IMR-90 (cell line): ENCODE measurements around the gene RSPO4. TPM values are rescaled to one million over a fixed set of nuclear protein-coding genes. Genes with fewer than 3 reads are reported as not detected.

Source experiments
- ATAC-seq: fragments of 200-7000 bp; cut with Tn5 transposase; 2 replicates; pipeline ENCODE4 v1.9.1; 2020; ENCODE audit warnings: low read depth, mild to moderate bottlenecking, moderate library complexity
- BruUV-seq: library from RNA; stranded (reverse); fragments of 400-500 nt; replicated peaks from 2 replicates; lab custom pipeline; 2021; lab: Mats Ljungman, UMichigan
- CTCF ChIA-PET: fragments of 300-600 bp; formaldehyde crosslinking; extraction: SDS; loops from one replicate; lab custom pipeline; 2021; ENCODE audit warnings: antibody characterized with exemption; lab: Yijun Ruan, JAX
- POLR2A ChIA-PET: fragments of 300-600 bp; sonication (Branson Sonifier 250); formaldehyde crosslinking; loops from one replicate; lab custom pipeline; 2022; ENCODE audit warnings: antibody characterized with exemption; ENCODE audit not compliant: unreplicated experiment; lab: Charles Lee
- DNase-seq: peaks from one replicate; pipeline ENCODE4 v3.0.0; 2013
- H2AFZ ChIP-seq: replicated peaks from 2 replicates; pipeline ENCODE3; 2013; ENCODE audit warnings: low read length, mild to moderate bottlenecking; ENCODE audit not compliant: poor library complexity
- H2AK5ac ChIP-seq: 2 replicates; pipeline ENCODE4 v1.6.1; 2013; ENCODE audit warnings: low read depth, low read length, inconsistent platforms
- H2AK9ac ChIP-seq: replicated peaks from 2 replicates; pipeline ENCODE3; 2013; ENCODE audit warnings: mild to moderate bottlenecking, low read depth, low read length, moderate library complexity; ENCODE audit not compliant: poor library complexity
- H2BK120ac ChIP-seq: 2 replicates; pipeline ENCODE4 v1.6.1; 2013; ENCODE audit warnings: low read depth, low read length, inconsistent platforms
- H2BK15ac ChIP-seq: 3 replicates; pipeline ENCODE4 v1.6.1; 2013; ENCODE audit warnings: low read depth, low read length, inconsistent platforms
- H2BK20ac ChIP-seq: 2 replicates; pipeline ENCODE4 v1.6.1; 2013; ENCODE audit warnings: low read depth, mild to moderate bottlenecking, inconsistent platforms, low read length, moderate library complexity
- H2BK5ac ChIP-seq: 2 replicates; pipeline ENCODE4 v1.6.1; 2013; ENCODE audit warnings: mild to moderate bottlenecking, low read depth, low read length, inconsistent platforms; ENCODE audit not compliant: poor library complexity, severe bottlenecking
- H3K14ac ChIP-seq: replicated peaks from 2 replicates; pipeline ENCODE4 v1.6.1; 2013; ENCODE audit warnings: low read depth, low read length, inconsistent platforms
- H3K18ac ChIP-seq: 2 replicates; pipeline ENCODE4 v1.6.1; 2013; ENCODE audit warnings: low read depth, low read length, control low read depth
- H3K23ac ChIP-seq: 2 replicates; pipeline ENCODE4 v1.6.1; 2013; ENCODE audit warnings: low read depth, low read length, inconsistent platforms
- H3K27ac ChIP-seq: 2 replicates; pipeline ENCODE4 v1.5.1; 2013; ENCODE audit warnings: mild to moderate bottlenecking, control low read depth, low read length; ENCODE audit not compliant: insufficient read depth
- H3K27me3 ChIP-seq: 2 replicates; pipeline ENCODE4 v1.6.1; 2013; ENCODE audit warnings: low read length; ENCODE audit not compliant: control insufficient read depth, insufficient read depth
- H3K36me3 ChIP-seq: 2 replicates; pipeline ENCODE4 v1.6.1; 2013; ENCODE audit warnings: low read length, mixed read lengths; ENCODE audit not compliant: control insufficient read depth, insufficient read depth
- H3K4ac ChIP-seq: 2 replicates; pipeline ENCODE4 v1.6.1; 2013; ENCODE audit warnings: low read depth, low read length, inconsistent platforms
- H3K4me1 ChIP-seq: 2 replicates; pipeline ENCODE4 v1.6.1; 2013; ENCODE audit warnings: low read length, mixed read lengths; ENCODE audit not compliant: control insufficient read depth, insufficient read depth
- H3K4me2 ChIP-seq: 2 replicates; pipeline ENCODE4 v1.6.1; 2013; ENCODE audit warnings: low read depth, mild to moderate bottlenecking, control low read depth, low read length, moderate library complexity
- H3K4me3 ChIP-seq: 2 replicates; pipeline ENCODE4 v1.5.1; 2013; ENCODE audit warnings: low read depth, mild to moderate bottlenecking, control low read depth, low read length, moderate library complexity; ENCODE audit not compliant: insufficient read depth
- H3K56ac ChIP-seq: 2 replicates; pipeline ENCODE4 v1.6.1; 2013; ENCODE audit warnings: low read length, inconsistent platforms; ENCODE audit not compliant: insufficient read depth; ENCODE audit errors: extremely low read depth
- H3K79me1 ChIP-seq, 2 experiments: 2 replicates each; pipeline ENCODE4 v1.6.1; 2013; ENCODE audit warnings: low read length in 2 of 2, inconsistent platforms in 1 of 2, low read depth in 1 of 2
- H3K9ac ChIP-seq: 2 replicates; pipeline ENCODE4 v1.6.1; 2013; ENCODE audit warnings: low read depth, low read length, control low read depth
- H3K9me1 ChIP-seq: 2 replicates; pipeline ENCODE4 v1.6.1; 2013; ENCODE audit warnings: low read length, inconsistent platforms; ENCODE audit not compliant: insufficient read depth
- H3K9me3 ChIP-seq: 2 replicates; pipeline ENCODE4 v1.6.1; 2013; ENCODE audit warnings: low read length; ENCODE audit not compliant: control insufficient read depth, insufficient read depth
- H4K20me1 ChIP-seq: 2 replicates; pipeline ENCODE4 v1.6.1; 2013; ENCODE audit warnings: low read length, inconsistent platforms; ENCODE audit not compliant: insufficient read depth
- H4K5ac ChIP-seq: 2 replicates; pipeline ENCODE4 v1.6.1; 2013; ENCODE audit warnings: mild to moderate bottlenecking, low read depth, low read length, control low read depth
- H4K8ac ChIP-seq, 2 experiments: 2 replicates each; pipeline ENCODE4 v1.6.1; 2013; ENCODE audit warnings: low read depth in 2 of 2, low read length in 2 of 2, control low read depth in 1 of 2, inconsistent platforms in 1 of 2
- H4K91ac ChIP-seq: 2 replicates; pipeline ENCODE4 v1.6.1; 2013; ENCODE audit warnings: low read depth, low read length, inconsistent platforms; ENCODE audit not compliant: insufficient read depth
- BHLHE40 ChIP-seq: fragments of 150-350 bp; IDR thresholded peaks from 2 replicates; pipeline ENCODE4 v1.6.1; 2016; ENCODE audit warnings: mild to moderate bottlenecking, low read depth, low read length
- CEBPB ChIP-seq: IDR thresholded peaks from 2 replicates; pipeline ENCODE4 v1.6.1; 2012; ENCODE audit warnings: low read depth, low read length, improper control_type of control experiment
- CHD1 ChIP-seq: IDR thresholded peaks from 2 replicates; pipeline ENCODE4 v1.6.1; 2012; ENCODE audit warnings: low read depth, low read length, improper control_type of control experiment
- FOS ChIP-seq: fragments of 150-350 bp; IDR thresholded peaks from 2 replicates; pipeline ENCODE4 v1.6.1; 2016; ENCODE audit warnings: low read depth, low read length
- MAFK ChIP-seq: IDR thresholded peaks from 2 replicates; pipeline ENCODE4 v1.6.1; 2012; ENCODE audit warnings: low read depth, low read length, improper control_type of control experiment
- MAZ ChIP-seq: IDR thresholded peaks from 2 replicates; pipeline ENCODE4 v1.6.1; 2012; ENCODE audit warnings: low read depth, mild to moderate bottlenecking, low read length, improper control_type of control experiment, moderate library complexity, borderline replicate concordance
- MXI1 ChIP-seq: IDR thresholded peaks from 2 replicates; pipeline ENCODE4 v1.6.1; 2012; ENCODE audit warnings: low read depth, mild to moderate bottlenecking, low read length, moderate library complexity, borderline replicate concordance
- NFE2L2 ChIP-seq: fragments of 150-350 bp; IDR thresholded peaks from 2 replicates; pipeline ENCODE4 v1.6.1; 2016; ENCODE audit warnings: low read depth, mild to moderate bottlenecking, low read length
- POLR2A ChIP-seq: IDR thresholded peaks from 2 replicates; pipeline ENCODE4 v1.6.1; 2012; ENCODE audit warnings: mild to moderate bottlenecking, low read depth, low read length
- RAD21 ChIP-seq: IDR thresholded peaks from 2 replicates; pipeline ENCODE4 v1.6.1; 2012; ENCODE audit warnings: low read length, improper control_type of control experiment
- RCOR1 ChIP-seq: IDR thresholded peaks from 2 replicates; pipeline ENCODE4 v1.6.1; 2012; ENCODE audit warnings: mild to moderate bottlenecking, low read length, improper control_type of control experiment; ENCODE audit not compliant: insufficient replicate concordance
- RFX5 ChIP-seq: IDR thresholded peaks from 2 replicates; pipeline ENCODE4 v1.8.0; 2012; ENCODE audit warnings: low read depth, mild to moderate bottlenecking, low read length, moderate library complexity
- SMC3 ChIP-seq: fragments of 150-350 bp; IDR thresholded peaks from 2 replicates; pipeline ENCODE4 v1.6.1; 2016; ENCODE audit warnings: low read depth, mild to moderate bottlenecking, antibody characterized with exemption, low read length, moderate library complexity
- WGBS, 2 experiments: methylation state at CpG; one replicate each; pipeline versions ENCODE4 v1.1.5 to v1.1.7; 2013; ENCODE audit warnings: missing lambda C conversion rate in 2 of 2; ENCODE audit not compliant: insufficient read length in 1 of 2; ENCODE audit errors: extremely low coverage in 2 of 2; 5-methylcytosine and 5-hydroxymethylcytosine counted together
- dilution Hi-C: fragments of 300-500 bp; cut with HindIII; formaldehyde crosslinking; loops from one replicate; pipeline ENCODE4 v1.14.3; 2018; ENCODE audit warnings: low sequenced_read_pairs; ENCODE audit not compliant: unreplicated experiment
- in situ Hi-C: fragments of 300-500 bp; cut with MboI; formaldehyde crosslinking; loops from 3 replicates; pipeline ENCODE4 v1.14.3; 2019; ENCODE audit warnings: low sequenced_read_pairs, inconsistent platforms, mixed read lengths
- intact Hi-C: fragments of 100-400 bp; cut with micrococcal nuclease; formaldehyde crosslinking; loops from 2 replicates; pipeline ENCODE4 v1.10.0; 2022
- polyA plus RNA-seq, 3 experiments: library from polyadenylated mRNA; depleted of rRNA; stranded (reverse); fragments of >200 nt; gene quantifications; 2 replicates each; pipeline ENCODE4 v1.2.3, GENCODE V29; 2012; ENCODE audit warnings: low replicate concordance in 1 of 3
- total RNA-seq: library from RNA; depleted of rRNA; stranded (reverse); fragments of >200 nt; gene quantifications from 2 replicates; pipeline ENCODE4 v1.2.3, GENCODE V29; 2012
- TF ChIP-seq, protein P1 (sequence below): fragments of 150-350 bp; IDR thresholded peaks from 2 replicates; pipeline ENCODE4 v1.6.1; 2016; ENCODE audit warnings: low read depth, mild to moderate bottlenecking, low read length, moderate library complexity, borderline replicate concordance
- TF ChIP-seq, protein P2 (sequence below): fragments of 150-350 bp; IDR thresholded peaks from 2 replicates; pipeline ENCODE4 v1.6.1; 2017; ENCODE audit warnings: mild to moderate bottlenecking, antibody characterized with exemption, low read length, low read depth
- TF ChIP-seq, protein P3 (sequence below): conservative IDR thresholded peaks from 2 replicates; pipeline ENCODE4 v1.5.1; 2012; ENCODE audit warnings: mild to moderate bottlenecking, low read depth, low read length, improper control_type of control experiment

RSPO4 gene
- total and polyA plus RNA-seq, 2 of the 4 experiments (the other 2 are of a cell fraction): not detected

DNA sequence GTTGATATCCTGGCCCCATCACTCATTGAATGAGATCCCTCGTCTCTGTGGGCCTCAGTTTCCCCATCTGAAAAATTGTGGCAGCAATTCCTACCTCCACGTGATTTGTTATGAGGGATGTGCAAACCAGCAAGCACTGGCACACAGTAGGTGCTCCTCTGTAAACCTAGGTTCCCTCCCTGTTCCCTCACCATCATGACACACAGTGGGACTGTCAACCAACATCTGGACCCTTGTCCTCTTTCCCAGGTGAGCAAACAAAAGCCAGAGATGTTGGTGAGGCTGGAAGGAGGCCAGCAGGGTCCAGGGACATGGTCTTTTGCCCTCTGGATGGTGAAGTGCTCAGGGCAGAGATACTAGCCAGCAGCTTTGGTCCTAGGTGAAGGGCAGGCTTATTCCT lies 26.1 kb downstream of the RSPO4 start:
- POLR2A ChIA-PET: no interaction called here
- WGBS, 2 experiments: no CpG with 5 or more reads among the region's 2 CpGs

More for the DNA sequence above, 26.1 kb downstream of the RSPO4 start:
- no peak overlapping the region; the same call in 1 of the 2 replicates for H3K56ac ChIP-seq
- no peak overlapping the region for H3K18ac ChIP-seq
- H2BK20ac ChIP-seq: no peak overlapping the region
- H3K4ac ChIP-seq: no peak overlapping the region
- H2BK120ac ChIP-seq: no peak overlapping the region
- no peaks in the 10 kb centered on the region for H3K9me3 ChIP-seq
- H3K36me3 ChIP-seq: no peaks in the 10 kb centered on the region
- no peaks in the 10 kb centered on the region for H3K4me1 ChIP-seq
- BruUV-seq: no TSS peak
- dilution Hi-C loops (no loop called here), intact Hi-C loops (no loop called here), in situ Hi-C loops (no loop called here)
- H3K14ac ChIP-seq: no peak overlapping the region
- no peak overlapping the region for H3K9ac ChIP-seq
- no peak overlapping the region for H3K27ac ChIP-seq
- H2AK9ac ChIP-seq: no peak overlapping the region
- no peak for ATAC-seq
- no peak overlapping the region for H2BK15ac ChIP-seq
- CTCF ChIA-PET: no interaction called here
- H2AK5ac ChIP-seq: no peak overlapping the region
- no peaks in the 10 kb centered on the region for H3K79me1 ChIP-seq
- H3K23ac ChIP-seq: no peak overlapping the region
- no peaks in the 10 kb centered on the region for H4K20me1 ChIP-seq
- no peak overlapping the region for H4K5ac ChIP-seq
- no peak overlapping the region for H2BK5ac ChIP-seq
- H2AFZ ChIP-seq: no peak overlapping the region
- no peak overlapping the region for H4K8ac ChIP-seq
- H3K4me2 ChIP-seq: no peak overlapping the region
- TF ChIP-seq, protein P1, sequence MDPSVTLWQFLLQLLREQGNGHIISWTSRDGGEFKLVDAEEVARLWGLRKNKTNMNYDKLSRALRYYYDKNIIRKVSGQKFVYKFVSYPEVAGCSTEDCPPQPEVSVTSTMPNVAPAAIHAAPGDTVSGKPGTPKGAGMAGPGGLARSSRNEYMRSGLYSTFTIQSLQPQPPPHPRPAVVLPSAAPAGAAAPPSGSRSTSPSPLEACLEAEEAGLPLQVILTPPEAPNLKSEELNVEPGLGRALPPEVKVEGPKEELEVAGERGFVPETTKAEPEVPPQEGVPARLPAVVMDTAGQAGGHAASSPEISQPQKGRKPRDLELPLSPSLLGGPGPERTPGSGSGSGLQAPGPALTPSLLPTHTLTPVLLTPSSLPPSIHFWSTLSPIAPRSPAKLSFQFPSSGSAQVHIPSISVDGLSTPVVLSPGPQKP: no peak
- TF ChIP-seq, protein P2, sequence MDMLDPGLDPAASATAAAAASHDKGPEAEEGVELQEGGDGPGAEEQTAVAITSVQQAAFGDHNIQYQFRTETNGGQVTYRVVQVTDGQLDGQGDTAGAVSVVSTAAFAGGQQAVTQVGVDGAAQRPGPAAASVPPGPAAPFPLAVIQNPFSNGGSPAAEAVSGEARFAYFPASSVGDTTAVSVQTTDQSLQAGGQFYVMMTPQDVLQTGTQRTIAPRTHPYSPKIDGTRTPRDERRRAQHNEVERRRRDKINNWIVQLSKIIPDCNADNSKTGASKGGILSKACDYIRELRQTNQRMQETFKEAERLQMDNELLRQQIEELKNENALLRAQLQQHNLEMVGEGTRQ: no peak
- TF ChIP-seq NFE2L2: no peak
- TF ChIP-seq CHD1: no peak
- no peak for TF ChIP-seq MAZ
- no peak for TF ChIP-seq MXI1
- no peak for TF ChIP-seq BHLHE40
- no peak for TF ChIP-seq RFX5
- TF ChIP-seq POLR2A: no peak
- no peak for TF ChIP-seq SMC3
- TF ChIP-seq, protein P3, sequence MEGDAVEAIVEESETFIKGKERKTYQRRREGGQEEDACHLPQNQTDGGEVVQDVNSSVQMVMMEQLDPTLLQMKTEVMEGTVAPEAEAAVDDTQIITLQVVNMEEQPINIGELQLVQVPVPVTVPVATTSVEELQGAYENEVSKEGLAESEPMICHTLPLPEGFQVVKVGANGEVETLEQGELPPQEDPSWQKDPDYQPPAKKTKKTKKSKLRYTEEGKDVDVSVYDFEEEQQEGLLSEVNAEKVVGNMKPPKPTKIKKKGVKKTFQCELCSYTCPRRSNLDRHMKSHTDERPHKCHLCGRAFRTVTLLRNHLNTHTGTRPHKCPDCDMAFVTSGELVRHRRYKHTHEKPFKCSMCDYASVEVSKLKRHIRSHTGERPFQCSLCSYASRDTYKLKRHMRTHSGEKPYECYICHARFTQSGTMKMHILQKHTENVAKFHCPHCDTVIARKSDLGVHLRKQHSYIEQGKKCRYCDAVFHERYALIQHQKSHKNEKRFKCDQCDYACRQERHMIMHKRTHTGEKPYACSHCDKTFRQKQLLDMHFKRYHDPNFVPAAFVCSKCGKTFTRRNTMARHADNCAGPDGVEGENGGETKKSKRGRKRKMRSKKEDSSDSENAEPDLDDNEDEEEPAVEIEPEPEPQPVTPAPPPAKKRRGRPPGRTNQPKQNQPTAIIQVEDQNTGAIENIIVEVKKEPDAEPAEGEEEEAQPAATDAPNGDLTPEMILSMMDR: no peak
- no peak for TF ChIP-seq MAFK
- no peak for TF ChIP-seq RAD21
- no peak for TF ChIP-seq RCOR1
- TF ChIP-seq FOS: no peak
- TF ChIP-seq CEBPB: no peak
- no peak overlapping the region for H3K4me3 ChIP-seq
- H3K27me3 ChIP-seq: peaks cover 4% of the 10 kb centered on the region
- H4K91ac ChIP-seq: no peak overlapping the region
- DNase-seq: no peak
- no peaks in the 10 kb centered on the region for H3K9me1 ChIP-seq
